ENCODE results near the gene TCEAL5.

- TF ChIP-seq CTCF (IDR thresholded peaks at IDR 0.05) (no peak), POLR2A (IDR thresholded peaks at IDR 0.05) (no peak)
Measured at GRCh38 chrX:103311399-103311780, 34.8 kb upstream of the TCEAL5 start.

Data from heart left ventricle (tissue), 13 donors.